GM21737 (cell line): ENCODE results near the gene NUB1.

ENCODE experiments used
- ATAC-seq: cut with Tn5 transposase; IDR thresholded peaks from one replicate; pipeline ENCODE4 v1.9.1; 2021; ENCODE audit warnings: mild to moderate bottlenecking, moderate library complexity; ENCODE audit not compliant: unreplicated experiment

Gene NUB1

DNA sequence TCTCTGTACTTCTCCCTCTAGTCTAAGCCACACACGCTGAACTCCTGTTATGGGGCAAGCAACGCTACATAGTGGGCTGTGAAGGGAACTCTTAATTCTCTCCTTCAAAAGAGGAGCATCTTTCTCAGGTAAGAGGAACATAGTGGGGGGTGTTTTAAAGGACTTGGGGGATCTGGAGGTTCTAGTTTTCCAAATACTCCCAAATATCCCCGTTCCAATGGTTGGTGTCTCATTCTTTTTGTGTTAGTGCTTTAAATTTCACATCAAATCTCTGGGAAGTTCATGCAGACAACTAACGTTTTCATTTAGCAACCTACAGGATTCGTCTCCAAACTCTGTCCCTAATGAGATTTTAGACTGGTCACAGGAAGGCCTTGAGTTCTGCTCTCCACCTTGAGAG is 80.6 kb downstream of the NUB1 start:
- no peak for ATAC-seq

DNA sequence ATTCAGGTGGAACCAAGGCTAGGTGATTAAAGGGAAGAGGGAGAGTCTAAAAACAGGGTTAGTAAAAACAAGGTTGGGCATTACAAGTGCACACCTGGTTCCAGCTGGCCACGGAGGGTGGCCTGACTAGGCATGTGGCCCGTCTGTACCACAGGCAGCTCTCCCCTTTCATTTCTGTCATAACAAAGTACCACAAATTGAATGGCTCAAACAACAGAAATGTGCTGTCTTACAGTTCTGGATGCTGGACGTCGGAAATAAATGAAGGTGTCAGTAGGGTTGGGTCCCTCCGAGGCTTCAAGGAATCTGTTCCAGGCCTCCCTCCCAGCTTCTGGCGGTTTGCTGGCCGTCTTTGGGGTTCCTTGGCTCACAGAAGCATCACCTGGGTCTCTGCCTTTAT is 81.6 kb downstream of the NUB1 start:
- ATAC-seq = no peak

DNA sequence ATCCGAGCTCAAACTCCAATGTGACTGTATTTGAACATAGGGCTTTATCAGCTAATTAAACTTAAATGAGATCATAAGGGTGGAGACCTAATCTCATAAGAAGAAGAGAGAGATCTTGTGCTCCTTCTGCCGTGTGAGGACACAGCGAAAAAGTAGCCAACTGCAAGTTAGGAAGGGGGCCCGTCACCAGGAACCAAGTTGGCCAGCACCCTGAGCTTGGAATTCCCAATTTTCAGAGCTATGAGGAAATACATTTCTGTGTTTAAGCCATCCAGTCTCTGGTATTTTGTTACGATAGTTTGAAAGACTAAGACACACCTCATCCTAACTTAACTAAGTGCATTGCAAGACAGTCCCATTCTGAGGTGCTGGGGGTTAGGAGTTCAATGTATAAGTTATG is 82.3 kb downstream of the NUB1 start:
- ATAC-seq = no peak

DNA sequence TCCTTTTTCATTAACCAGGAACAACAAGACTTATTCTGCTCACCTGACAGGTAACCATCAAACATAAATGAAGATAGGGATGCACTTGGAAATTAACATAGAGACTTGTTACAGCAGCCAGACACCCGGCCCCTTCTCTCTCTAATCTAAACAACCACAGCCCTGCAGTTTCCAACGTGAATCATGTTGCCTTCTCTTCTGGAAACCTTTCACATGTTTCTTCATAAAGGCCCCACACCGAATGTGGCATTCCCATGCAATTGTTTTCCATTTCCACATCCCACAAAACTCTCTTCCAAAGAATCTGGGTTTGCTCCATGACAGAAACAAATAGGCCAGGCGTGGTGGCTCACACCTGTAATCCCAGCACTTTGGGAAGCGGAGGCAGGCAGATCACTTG is 83.2 kb downstream of the NUB1 start:
- ATAC-seq = no peak

DNA sequence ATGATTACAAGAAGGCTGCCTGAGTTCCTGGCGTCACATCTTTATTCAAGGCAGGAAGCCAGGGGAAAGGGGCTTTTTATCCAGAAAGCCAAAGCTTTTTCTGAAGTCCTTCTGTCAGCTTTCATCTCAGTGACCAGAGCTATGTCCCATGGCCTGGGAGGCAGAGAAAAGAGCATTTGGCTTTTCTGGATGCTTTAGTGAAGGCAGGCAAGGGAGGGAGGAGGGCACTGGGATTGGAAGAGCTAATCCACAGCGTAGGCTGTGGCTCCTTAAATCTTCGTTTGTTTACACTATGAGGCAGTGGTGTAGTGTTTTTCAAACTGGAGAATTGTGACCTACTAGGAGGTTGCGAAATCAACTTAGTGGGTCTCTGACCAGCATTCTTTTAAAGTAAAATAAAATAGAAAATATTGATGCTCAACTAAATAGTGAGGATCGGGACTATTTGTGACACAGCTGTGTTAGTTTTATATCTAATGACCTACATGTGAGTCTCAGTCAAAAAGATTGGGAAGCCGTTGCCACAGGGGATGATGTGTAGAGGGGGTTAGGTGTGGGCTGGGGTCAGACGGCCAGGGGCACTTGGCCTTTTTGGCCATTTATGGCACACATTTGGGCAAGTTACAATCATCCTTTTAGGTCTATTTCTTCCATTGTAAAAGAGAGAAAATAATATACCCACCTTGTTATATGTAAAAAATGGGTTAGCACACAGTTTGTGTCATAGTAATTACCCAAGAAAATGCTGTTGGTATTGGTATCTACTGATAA is 84.2 kb downstream of the NUB1 start:
- no peak for ATAC-seq

DNA sequence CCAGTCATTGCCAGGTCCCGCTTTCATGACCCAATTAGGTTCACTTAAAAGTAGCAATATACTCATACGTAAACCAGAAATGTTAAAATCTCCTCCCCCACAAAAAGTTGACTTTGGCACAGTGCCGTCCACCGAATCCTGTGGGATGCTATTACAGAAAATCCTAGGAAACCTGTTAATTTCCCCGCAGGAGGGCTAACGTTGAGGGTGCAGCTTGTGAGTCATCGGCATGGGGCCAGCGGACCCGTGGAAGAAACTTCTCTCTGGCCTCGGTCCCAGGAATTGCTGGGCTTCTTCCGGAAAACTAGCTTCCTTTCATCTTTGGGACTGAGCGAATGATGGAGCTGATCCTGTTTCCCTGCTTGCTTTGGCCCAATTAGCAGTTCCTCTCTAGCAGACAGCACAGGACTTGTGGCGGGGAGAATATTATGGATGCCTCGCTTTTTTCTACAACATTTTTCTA is 84.9 kb downstream of the NUB1 start:
- no peak for ATAC-seq

DNA sequence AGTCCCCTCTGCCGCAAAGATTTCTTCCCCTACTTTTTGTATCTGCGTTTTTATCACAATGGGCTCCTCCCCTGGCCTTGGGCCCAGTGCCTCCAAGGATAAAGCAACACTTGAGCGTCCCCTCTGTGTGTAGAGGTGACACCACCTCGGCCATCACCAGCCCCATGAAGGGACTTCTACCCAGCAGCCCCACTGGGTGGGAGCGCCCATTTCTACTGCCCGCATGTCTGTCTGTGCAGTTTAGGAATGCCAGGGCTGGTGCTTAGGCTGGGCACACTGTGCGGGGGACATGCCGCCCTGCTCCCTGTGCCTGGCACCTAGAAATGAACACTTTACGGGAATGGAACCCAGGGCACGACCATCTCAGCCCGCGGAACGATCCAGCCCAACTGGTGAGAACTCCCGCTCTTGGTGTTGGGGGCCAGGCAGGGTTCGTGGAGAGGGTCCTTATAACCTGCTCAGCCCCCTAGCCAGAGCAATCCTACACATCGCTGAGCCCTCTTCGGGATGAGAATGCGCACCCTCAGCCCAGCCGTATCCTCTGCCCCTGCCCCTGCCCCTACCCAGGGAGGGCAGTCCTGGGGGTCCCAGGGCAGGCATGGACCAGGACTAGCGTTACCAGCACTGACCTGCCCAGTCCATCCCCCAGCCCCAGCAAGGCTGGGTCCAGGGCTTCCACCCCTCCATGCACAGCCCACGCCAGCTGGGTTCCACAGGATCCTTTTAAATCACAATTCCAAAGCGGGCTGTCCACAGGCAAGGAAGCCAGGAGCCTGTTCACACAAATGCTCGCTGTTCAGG is 85.5 kb downstream of the NUB1 start:
- ATAC-seq = no peak

DNA sequence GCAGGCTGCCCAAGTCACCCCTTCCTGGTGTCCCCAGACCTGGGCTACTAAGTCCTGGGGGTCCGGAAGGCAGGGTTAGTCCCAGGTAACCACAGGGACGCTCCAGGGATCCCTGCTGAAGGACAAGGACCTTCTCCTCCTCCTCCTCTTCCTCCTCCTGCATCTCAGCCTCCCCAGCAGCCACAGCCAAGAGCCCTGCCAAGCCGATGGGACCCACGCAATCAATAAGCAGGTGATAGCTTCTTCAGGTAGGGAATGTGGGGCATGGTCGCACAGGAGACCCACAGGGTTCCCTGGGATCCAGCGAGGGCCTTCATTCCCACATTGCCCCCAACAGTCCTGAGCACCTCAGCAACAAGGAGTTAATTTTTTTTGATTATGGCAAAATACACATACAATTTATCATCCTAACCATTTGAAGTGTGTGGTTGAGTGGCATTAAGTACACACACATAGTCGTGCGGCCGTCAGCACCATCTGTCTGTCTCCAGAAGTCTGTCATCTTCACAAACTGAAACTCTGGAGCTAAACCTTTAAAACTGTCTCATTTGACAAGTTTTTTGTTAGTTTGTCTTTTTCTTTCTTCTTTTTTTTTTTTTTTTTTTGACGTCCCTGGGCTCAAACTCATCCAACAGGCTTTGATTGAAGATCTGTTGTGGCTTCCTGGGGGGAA is 86.2 kb downstream of the NUB1 start:
- no peak for ATAC-seq
